ENCODE data around the gene MYO18B.
A peak's percentile ranks its signal among the peaks of the same experiment; 100 is the strongest.
"Not testable (repeated sequence)": the region's sequence is repeated elsewhere in the genome, so short reads cannot be mapped to it uniquely, and the experiment has no call there.

MYO18B gene

DNA sequence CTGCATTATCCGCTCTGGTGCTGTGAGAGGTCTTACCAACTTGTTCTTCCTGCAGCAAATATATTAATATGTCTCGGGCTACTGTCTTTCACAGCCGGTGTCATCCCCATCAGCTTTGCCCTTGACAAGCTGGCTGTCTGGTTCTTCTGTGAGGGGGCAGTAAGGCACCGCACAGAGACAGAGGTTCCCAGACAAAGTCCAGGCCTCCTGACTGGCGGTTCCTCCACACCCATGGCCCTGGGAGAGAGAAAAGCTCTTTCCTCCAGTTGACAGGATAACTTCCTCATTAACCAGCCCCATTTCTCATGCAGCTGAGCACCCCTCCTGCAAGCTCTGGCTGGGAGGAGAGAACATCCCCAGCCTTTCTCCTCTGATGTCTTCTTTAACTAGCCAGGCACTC lies 214.8 kb downstream of the MYO18B start:
- DNase-seq: no peak

DNA sequence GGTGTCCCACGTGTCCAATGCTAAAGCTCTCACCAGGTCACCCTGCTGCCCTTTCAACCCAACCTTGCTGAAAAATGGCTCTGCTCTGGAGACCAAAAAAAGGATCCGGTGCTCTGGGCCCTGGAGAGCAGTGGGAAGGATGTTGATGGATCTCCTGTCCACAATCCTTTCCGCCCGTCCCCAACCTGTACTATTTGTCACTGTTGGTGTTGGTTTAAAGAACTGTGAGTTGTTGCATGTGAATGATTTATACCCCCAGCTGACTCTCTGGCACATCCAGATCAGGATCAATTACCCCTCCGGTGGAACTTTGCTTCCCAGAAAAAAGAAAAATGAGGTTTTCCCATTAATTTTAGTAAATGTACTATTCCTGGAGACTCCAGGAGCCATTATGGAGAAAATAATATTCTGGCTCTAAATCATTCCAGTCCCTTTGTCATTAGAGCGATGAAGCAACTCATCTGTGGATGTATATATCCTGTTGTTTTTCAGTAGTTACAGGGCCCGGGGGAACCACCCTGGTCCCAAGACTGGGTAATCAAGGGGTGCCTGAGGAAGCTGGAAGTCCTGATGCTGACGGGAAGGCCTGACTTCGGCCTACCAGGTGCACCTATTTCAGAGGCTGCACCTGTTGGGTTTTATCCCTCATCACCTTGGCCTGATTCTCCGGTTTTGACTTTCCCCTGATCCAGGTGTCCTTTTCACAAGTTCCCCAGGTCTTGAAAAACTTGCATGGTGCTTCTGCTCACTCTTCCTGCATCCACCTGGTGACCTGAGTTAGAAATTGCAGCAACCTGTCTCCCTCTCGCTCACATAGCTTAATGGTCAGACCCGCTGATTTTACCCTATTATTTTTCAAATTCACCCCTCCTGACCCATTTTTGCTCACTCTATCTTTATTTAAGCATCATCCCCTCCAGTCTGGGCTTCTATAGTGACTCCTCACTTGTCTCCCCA lies 218.1 kb downstream of the MYO18B start:
- no peak for DNase-seq

DNA sequence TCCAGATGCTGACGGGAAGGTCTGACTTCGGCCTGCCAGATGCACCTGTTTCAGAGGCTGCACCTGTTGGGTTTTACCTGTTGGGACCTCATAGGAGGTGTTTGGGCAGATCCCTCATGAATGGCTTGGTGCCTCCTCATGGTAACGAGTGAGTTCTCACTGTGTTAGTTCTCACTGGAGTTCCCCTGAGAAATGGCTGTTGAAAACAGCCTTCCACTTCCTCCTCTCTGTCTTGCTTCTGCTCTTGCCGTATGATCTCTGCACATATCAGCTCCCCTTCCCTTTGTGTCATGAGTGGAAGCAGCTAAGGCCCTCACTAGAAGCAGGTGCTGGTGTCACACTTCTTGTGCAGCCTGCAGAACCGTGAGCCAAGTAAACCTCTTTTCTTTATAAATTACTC lies 219.7 kb downstream of the MYO18B start:
- no peak for DNase-seq

DNA sequence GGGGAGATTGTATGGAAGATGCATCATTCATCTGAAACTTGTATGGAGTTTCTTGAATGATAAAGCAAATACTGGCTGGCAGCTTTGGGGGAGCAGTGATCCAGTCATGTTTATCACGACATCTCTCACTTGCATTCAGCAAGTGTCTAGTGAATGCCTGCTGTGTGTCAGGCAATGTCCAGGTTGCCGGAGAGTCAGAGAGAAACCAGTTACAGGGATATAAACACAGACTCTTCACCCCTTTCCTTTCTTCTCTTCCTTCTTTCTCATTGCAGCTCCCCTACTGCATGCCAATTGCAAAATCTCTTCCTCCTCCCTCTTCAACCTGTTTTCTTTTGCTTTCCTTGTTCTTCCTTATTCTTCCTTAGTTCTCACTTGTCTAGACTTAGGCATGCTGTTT lies 220.7 kb downstream of the MYO18B start:
- no peak for DNase-seq

DNA sequence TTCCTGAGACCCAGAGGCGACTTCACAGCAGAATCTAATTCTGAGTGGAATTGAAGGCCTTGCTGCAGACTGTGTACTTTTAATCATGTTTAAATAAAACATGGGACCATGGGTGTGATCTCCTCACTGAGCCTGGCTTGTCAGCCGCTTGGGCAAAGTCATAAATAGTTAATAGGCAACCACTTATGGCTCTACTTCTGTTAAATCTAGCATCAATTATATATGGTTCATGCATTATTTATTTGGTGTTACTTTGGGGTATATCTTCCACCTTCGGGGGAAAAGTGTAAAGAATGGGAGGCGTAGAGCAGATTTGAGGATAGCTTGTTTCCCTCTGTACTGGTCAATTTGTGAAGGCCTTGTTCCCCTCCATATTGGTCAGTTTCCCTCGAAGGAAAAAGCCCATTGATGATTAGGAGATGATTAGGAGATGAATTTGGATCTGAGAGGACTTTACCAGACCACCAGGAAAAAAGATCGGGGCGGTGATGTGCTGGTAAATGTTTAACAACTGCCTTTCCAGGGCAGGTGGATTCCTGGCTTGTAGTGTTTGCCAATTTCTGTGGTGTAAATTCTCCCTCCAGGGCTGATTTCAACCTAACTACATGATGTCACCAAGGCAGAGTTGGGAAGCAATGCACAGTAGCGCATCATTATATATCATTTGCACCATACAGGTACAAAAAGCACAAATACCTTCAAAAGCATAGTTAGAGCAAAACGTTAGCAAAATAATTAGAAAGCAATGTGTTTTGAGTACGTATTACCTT lies 223.2 kb downstream of the MYO18B start:
- DNase-seq: no peak

DNA sequence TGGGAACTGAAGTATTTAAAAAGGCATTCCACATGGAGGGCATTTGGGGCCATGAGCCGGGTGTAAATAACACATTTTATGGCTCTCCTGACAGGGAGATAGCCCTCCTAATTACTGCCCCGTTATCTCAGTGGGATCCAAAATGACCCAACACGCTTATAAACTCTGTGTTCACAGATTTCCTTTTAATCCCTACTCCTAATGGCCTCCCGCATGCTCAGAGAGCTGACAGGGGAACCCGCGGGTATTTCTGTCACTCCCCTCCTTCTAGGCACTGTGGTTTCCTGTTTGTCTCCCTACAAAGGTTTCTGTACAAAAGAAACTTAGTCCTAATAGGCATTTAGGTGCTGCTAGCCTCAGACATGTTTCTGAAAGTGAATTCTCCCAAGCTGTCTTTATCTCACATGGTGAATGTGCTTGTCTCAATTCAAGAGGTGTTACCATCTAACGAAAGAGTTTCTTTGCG lies 224.5 kb downstream of the MYO18B start:
- DNase-seq: peak; percentile 12

DNA sequence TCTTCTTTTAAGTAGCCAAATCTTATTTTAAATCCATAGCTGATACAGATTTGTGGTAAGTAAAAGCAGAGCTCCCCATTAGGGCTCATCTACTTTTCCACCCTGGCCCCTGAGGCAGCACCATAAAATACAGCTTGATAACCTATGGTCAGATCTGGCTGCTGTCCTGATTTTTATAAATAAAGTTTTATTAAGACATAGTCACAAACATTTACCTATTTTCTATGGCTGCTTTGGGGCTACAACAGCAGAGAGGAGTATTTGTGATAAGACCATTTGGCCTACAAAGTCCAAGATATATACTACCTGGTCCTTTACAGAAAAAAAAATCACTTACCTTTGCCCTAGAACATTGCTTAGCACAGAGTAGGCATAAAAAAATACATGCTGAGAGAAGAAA lies 227.3 kb downstream of the MYO18B start:
- no peak for DNase-seq

DNA sequence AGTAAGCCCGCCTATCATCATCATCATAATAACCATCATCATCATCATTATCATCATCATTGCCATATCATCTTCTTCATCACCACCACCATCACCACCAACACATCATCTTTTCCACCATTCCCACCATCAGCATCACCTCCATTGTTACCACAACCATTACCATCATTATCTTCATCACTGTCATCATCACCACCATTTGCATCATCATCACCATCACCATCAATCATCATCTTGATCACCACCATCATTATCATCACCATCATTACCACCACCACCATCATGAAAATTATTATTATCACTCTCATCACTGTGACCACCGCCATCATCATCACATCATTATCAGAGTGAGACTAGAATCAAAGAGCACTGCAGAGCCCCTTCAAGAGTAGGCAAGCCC lies 227.9 kb downstream of the MYO18B start:
- DNase-seq: no peak

DNA sequence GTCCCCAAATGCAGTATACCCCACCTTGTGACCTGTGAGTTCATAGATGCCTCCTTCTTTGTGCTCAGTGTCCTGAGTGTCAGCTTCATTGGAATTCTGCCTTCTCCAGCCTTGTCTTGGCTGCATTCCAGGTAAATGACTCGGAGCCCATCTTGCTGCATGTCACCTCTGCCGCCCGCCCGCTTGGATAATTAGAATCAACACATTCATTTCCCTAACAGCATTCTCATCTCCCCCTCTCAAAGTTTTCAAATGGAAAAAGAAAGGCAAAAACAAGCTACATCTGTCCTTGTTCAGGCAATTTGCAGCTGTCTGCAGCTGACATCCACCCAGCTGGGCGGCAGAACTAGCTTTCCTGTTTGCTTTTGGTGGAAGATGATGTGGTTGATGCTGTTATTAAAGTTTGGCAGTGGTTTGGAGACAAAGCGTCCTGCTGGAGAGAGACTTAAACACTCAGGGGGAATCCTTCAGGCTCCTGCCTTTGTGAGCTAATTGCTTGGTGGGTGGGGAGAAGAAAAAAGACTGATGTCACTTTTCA lies 228.5 kb downstream of the MYO18B start:
- DNase-seq: peak; percentile 45

DNA sequence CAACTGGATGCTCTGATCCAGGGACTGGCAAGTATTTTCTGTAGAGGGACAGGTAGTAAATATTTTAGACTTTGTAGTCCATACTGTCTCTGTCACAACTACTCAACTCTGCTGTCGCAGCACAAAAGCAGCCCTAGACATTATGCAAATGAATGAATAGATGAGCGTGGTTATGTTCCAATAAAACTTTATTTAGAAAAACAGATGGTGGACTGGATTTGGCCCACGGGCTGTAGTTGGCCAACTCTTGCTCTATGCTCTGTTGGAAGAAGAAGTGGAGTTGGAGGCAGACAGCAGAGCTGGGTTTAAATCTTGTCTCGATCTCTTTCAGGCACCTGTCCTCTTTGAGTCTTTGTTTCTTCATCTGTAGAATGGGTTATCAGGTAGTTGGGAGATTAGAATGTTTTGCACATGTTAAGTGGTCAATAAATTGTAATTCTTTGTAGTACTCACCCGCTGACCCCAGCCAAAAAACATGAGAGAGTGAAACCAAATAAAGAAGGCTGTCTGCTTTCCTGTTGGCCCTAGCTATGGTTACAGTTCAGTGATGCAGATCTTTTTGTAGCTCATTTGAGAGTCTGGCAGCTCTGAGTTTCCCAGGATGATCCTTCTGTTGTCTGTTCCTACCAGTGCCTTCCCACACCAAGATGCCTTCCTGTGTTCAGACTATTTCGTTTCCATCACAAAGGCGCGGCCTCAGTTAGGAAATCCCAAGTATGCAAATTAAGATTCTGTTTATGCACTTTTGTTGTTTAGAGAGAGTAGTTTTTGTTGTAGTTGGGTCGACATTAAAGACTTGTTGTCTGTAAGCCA lies 229.2 kb downstream of the MYO18B start:
- DNase-seq: no peak

DNA sequence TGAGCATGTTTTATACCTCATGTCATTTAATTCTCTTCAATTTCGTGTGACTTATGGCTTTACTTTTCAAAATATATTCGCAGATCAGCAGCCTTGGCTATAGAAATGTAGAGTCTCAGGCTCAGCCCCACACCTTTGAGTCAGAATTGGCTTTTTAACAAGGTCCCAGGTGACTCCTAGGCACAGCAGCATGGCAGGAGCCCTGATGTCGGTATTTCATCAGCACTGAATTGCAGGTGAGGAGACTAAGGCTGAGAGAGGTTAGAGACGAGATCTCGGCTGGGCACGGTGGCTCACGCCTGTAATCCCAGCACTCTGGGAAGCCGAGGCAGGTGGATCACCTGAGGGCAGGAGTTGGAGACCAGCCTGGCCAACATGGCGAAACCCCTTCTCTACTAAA lies 230.4 kb downstream of the MYO18B start:
- no peak for DNase-seq

DNA sequence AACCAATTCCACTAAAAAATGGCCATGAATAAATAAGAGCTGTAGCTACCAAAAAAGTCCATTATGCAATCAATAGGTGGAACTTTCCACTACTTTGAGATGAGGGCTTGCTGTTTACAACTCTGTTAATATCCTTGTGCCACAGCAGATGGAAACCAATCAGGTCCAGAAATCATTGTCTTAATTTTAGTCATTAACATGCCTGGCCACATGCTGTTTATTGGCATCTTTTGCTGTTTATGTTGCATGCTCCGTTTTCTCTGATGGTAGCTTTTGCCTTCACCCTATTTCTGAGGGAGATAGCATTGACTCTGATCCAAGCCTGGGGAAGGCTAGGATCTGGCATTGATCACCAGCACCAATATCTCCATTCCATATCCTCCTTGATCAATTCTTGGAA lies 234.4 kb downstream of the MYO18B start:
- no peak for DNase-seq

DNA sequence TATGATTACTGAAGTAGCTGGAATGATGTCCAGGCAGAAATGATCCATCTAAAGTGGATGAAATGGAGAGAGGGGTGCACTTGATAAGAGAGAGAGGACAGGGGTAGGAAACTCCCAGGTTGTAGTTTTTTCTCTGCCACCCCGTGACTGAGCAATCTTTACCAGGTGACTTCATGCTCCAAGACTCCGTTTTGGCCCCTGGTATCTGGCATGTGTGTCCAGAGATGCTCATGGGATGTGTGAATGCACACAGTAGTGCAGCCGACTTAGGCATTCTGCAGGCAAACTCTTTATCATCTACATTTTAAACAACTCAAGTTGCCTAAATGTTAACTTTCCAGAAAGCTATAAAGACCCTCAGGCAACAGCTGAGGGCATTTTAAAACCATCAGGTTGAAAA lies 238.0 kb downstream of the MYO18B start:
- no peak for DNase-seq

DNA sequence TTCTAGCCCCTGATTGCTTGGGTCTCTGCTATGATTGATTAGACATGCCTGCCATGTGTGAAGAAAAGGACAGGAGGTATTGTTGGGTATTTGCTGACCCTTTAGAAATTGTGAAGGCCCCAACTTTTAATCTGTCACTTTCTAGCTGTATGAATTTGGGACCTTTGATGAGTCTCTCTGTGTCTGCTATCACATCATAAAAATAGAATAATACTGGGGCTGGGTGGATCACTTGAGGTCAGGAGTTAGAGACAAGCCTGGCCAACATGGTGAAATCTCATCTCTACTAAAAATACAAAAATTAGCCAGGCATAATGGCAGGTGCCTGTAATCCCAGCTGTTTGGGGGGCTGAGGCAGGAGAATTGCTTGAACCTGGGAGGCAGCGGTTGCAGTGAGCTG lies 242.9 kb downstream of the MYO18B start:
- not testable (repeated sequence) for DNase-seq

DNA sequence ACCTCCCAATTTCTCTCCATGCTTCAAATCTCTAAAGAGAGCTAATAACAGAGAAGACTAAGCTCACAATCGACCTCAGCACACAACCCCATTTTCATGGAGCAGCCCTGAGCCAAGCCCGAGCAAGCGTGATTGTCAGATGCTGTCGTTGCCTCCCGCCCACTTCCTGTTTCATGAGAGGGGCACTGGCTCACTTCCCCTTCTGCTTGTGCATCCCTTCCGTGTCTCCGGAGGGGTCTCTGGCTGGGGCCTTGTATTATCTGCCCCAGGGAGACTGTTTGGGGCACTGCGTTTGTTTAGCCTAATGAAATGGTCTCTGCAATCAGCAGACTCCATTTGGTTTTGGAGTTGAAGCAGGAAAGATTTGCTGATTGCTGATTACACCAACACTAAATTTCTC lies 246.0 kb downstream of the MYO18B start:
- no peak for DNase-seq

DNA sequence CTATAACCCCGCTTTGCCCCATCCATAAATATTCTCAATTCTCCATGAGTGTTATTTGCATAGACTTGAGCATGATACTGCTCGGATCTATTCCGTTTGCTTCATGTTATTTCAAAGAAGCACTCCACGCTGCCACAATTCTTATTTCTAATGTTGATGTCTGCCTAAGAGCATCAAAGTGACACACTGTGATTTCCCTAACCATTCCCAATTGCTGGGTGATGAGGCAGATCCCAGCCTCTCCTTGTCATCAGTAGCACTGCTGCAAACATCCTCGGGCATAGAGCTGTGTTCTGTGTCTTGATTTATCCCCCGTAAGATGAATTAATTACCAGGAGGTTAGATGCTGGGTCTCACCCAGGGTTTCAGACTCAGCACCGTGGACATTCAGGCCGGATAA lies 249.0 kb downstream of the MYO18B start:
- DNase-seq: no peak

DNA sequence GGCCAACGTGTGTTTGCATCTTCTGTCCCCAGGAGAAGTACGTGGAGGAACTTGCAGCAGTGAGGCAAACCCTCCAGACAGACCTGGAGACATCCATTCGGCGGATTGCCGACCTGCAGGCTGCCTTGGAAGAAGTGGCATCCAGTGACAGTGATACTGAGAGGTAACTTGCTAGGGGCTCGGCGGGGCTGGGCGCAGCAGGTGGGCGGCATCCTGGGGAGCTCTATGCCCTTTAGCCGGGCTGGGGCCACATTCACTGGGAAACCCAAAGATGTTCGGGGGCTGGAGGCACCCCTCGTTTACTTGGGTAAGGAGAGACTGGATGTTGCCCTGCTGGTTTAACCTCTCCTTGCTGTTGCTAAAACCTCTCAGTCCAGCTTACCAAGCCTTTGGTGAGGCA lies 250.3 kb downstream of the MYO18B start:
- DNase-seq: no peak

DNA sequence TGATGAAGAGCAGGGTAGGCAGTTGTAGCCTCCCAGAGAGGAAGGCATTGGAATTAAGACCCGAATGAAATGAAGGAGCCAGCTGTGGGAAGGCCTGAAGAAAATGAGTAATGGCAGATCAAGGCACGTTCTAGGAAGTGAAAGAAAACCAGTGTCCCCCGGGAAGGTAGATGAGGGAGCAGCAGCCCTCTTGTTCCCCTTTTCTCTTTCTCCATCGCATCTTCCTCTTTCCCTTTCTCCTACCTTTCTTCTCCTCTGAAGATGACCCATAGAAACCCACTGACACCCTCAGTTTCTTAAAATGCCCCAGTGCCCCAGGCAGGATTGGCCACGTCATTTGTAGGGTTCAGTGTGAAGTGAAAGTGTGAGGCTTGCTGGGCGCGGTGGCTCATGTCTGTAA lies 254.7 kb downstream of the MYO18B start:
- no peak for DNase-seq

DNA sequence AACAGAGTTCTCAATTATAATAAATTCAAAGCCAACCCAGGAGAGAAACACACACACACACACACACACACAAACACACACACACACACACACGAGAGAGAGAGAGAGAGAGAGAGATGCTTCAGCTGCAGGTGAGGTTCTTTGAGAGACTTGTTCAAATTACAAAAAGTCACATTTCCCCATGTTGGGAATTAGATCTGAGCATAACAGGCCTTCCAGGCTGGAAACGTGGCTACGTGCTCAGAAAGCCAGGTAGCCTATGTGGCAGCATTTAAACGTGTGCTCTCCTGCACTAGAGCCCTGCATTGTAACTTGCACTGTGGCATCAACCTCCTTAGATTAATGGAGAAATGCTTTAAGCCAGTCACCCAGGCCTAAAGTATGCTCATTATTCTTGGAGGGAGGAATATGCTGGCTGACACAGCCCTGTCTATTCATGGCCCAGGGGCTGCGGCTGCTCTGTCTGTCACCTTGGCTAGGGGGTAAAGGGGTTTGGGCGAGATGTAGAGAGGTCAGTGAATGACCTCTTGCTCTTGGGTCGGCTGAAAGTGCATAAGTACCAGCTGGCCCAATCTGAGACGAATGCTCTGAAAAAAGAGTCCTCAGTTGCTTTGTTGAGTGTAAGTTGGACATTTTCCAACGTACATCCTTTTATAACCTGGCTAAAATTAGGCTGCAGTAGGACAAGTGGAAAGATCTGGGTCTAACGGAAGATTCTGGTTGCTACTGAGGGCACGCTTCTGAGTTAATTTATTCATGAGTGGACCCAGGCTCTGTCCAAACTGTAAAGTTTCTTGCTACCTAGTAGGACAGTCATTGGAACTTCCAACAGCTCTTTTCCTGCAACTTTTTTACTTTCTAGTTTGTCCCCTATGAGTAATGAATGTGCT lies 256.1 kb downstream of the MYO18B start:
- no peak for DNase-seq

DNA sequence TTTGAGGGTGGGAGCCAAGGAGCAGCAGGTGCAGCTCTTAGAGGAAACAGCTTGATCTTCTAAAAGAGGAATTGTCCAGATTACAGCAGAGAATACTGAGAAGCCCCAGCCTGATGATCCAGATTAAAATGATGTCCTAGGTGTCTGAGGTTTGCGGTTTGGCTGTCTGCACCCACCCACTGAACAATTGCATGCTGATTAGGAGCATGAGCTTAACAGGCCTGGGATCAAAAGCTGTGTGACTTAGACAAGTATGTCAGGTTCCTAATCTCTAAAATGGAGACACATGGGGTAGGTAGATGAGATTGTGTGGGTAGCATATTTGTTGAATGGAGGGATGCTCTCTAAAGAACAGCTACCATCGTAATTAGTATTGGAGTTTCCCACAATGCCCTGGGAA lies 260.5 kb downstream of the MYO18B start:
- DNase-seq: no peak

DNA sequence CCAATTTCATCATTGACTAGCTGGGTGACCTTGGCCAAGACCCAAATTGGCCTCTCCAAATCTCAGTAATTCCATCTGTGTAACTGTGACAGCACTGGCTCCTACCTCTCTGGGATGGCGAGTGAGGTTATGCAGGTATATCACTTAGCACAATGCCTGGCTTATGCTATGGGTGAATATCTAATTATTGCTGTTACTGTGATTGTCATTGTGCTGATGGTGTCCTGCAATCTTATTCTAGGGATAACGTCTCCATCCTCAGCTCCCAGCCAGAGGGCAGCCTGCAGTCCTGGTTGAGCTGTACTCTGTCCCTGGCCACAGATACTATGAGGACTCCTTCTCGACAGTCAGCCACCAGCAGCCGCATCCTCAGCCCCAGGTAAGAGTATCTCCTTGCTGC lies 262.5 kb downstream of the MYO18B start:
- DNase-seq: no peak

DNA sequence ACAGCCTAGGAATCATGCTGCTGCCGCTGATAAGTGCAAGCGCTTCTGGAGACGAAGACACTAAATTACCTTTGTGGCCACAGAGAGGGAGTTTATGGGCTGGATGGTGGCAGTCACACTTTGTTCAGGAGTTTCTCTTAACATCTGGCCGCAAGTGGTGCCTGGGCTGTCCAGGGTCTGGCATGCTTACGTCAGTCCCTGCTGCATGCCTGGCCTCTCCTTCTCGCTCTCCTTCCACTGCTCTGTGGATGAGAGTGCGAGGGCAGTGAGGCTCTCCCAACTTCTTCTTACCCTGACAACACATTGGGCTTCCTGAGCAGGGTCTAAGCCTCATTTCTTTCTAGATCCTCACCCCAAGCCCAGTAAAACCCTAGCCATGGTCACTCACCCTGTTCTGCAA lies 266.6 kb downstream of the MYO18B start:
- DNase-seq: no peak

Measured in DMS153 (cell line).